ENCODE results near the gene OSBPL10. TPM values are rescaled to one million over a fixed set of nuclear protein-coding genes. Genes with fewer than 3 reads are reported as not detected.

OSBPL10 gene, protein sequence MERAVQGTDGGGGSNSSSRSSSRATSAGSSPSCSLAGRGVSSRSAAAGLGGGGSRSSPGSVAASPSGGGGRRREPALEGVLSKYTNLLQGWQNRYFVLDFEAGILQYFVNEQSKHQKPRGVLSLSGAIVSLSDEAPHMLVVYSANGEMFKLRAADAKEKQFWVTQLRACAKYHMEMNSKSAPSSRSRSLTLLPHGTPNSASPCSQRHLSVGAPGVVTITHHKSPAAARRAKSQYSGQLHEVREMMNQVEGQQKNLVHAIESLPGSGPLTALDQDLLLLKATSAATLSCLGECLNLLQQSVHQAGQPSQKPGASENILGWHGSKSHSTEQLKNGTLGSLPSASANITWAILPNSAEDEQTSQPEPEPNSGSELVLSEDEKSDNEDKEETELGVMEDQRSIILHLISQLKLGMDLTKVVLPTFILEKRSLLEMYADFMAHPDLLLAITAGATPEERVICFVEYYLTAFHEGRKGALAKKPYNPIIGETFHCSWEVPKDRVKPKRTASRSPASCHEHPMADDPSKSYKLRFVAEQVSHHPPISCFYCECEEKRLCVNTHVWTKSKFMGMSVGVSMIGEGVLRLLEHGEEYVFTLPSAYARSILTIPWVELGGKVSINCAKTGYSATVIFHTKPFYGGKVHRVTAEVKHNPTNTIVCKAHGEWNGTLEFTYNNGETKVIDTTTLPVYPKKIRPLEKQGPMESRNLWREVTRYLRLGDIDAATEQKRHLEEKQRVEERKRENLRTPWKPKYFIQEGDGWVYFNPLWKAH
- total RNA-seq: 6.4 TPM
- long read RNA-seq, full-length matches to known transcripts: 18 of 19 reads
- long read RNA-seq, partial matches to known transcripts: 1 of 19 reads
- long read RNA-seq, other reads (novel, unspliced or antisense): 0 of 19 reads

DNA sequence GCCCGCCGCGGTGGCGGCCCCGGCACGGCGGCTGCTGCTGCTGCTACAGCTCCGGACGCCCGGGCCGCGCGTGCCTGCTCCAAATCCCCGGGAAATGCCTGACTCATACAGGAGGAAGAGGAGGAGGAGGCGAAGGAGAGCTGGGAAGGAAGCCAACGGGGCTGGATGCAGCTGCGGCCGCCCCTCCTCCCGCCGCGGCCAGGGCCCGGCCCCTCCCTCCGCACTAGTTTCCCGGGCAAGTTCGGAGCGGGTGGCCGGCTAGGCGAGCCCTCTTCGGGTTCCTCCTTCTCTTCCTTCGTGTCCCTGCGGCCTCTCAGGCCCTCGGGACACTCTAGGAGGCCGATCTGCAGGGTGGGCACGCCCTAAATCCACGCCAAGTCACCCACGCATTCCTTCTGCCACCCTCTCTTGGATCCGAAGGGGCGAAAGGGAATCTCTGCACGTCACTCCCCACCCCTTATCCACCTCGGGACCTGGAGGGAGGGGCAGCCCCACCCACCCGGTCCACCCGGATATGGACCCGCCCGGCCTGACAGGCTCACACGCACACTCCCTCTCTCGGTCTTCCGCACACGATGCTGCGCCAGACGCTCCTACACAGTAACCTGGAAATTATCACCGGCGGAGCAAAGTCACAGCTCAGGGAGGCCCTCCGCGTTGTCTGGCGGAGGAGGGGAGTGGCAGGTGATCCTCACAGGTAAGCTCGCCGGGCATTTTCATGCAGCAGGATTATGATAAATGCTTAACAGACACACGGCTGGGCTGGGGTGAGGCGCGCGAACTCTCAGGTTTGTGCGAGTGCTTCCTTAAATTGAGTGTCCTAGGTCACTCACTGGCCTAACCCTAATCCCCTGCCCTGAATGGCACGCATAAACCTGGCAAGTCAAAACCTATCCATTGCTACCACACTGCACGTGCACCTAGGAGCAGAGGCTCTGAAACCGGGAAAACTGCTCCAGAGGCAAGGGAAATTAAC lies at the start of gene OSBPL10, which contains the start of gene ZNF860:
TSS of gene OSBPL10 (minus strand) at position 57 of the 976 bp plus-strand sequence. CDS start 83 bp downstream, outside the sequence.
TSS of gene ZNF860 (plus strand) at position 545 of the 976 bp plus-strand sequence. CDS start 7,330 bp downstream, outside the sequence.
- TF ChIP-seq, protein P1, sequence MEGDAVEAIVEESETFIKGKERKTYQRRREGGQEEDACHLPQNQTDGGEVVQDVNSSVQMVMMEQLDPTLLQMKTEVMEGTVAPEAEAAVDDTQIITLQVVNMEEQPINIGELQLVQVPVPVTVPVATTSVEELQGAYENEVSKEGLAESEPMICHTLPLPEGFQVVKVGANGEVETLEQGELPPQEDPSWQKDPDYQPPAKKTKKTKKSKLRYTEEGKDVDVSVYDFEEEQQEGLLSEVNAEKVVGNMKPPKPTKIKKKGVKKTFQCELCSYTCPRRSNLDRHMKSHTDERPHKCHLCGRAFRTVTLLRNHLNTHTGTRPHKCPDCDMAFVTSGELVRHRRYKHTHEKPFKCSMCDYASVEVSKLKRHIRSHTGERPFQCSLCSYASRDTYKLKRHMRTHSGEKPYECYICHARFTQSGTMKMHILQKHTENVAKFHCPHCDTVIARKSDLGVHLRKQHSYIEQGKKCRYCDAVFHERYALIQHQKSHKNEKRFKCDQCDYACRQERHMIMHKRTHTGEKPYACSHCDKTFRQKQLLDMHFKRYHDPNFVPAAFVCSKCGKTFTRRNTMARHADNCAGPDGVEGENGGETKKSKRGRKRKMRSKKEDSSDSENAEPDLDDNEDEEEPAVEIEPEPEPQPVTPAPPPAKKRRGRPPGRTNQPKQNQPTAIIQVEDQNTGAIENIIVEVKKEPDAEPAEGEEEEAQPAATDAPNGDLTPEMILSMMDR (IDR thresholded peaks at IDR 0.05; ENCODE audit: borderline replicate concordance): no peak
- Histone ChIP-seq H3K9me3 (replicated peaks) (peaks cover 1% of the 10 kb centered on the region), H3K27ac (replicated peaks) (peak within 1 kb of the TSS; percentile 88), H3K36me3 (no peaks in the 10 kb centered on the region), H3K4me3 (peak within 1 kb of the TSS; percentile 82), H3K27me3 (ENCODE audit: low read depth) (no peaks in the 10 kb centered on the region), H3K4me1 (peaks cover 31% of the 10 kb centered on the region)
- peak; percentile 91 for DNase-seq
- intact Hi-C loops (cut with micrococcal nuclease): no loop called here

GRCh38 chr3:32026593-32026992 lies 45.5 kb upstream of the OSBPL10 start:
- intact Hi-C loops (cut with micrococcal nuclease): no loop called here

DNA sequence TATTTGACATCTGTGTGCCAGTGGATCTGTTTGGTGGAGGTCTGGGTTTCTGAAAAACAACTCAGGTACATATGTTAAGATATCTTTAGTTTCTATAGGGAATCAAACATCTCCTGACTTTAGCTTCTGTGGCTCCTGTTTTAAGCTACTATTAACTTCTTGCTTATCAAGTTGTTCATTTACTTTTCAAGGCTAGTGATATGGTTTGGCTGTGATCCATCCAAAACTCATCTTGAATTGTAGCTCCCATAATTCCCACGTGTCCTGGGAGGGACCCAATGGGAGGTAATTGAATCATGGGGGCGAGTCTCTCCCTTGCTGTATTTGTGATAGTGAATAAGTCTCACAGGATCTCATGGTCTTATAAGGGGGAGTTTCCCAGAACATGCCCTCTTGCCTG lies 41.9 kb upstream of the OSBPL10 start:
- intact Hi-C loops (cut with micrococcal nuclease): no loop called here
- Histone ChIP-seq H3K36me3 (no peaks in the 10 kb centered on the region), H3K27me3 (ENCODE audit: low read depth) (no peaks in the 10 kb centered on the region), H3K27ac (replicated peaks) (no peak overlapping the region), H3K4me3 (no peak overlapping the region), H3K9me3 (replicated peaks) (no peaks in the 10 kb centered on the region), H3K4me1 (no peaks in the 10 kb centered on the region)
- no peak for DNase-seq
- TF ChIP-seq, protein P1 (IDR thresholded peaks at IDR 0.05; ENCODE audit: borderline replicate concordance): no peak

More at GRCh38 chr3:32026593-32026992, 45.5 kb upstream of the OSBPL10 start:
- DNase-seq: no peak
- Histone ChIP-seq H3K9me3 (replicated peaks) (no peaks in the 10 kb centered on the region), H3K4me3 (no peak overlapping the region), H3K36me3 (no peaks in the 10 kb centered on the region), H3K4me1 (no peaks in the 10 kb centered on the region), H3K27ac (replicated peaks) (no peak overlapping the region), H3K27me3 (ENCODE audit: low read depth) (no peaks in the 10 kb centered on the region)
- TF ChIP-seq, protein P1 (IDR thresholded peaks at IDR 0.05; ENCODE audit: borderline replicate concordance): no peak

DNA sequence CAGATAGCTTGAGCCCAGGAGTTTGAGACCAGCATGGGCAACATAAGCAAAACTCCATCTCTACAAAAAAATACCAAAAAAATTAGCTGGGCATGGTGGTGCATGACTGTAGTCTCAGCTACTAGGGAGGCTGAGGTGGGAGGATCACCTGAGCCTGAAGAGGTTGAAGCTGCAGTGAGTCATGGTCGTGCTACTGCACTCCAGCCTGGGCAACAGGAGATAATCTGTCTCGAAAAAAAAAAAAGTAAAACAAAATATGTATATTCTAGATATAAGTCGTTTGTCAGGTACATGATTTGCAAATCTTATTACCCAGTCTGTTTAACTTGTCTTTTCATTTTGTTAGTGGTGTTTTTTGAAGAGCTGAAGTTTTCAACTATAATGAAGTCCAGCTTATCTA lies 40.7 kb upstream of the OSBPL10 start:
- H3K9me3 ChIP-seq (replicated peaks): no peaks in the 10 kb centered on the region
- no peaks in the 10 kb centered on the region for H3K4me1 ChIP-seq
- DNase-seq: no peak
- H3K4me3 ChIP-seq: no peak overlapping the region
- intact Hi-C loops (cut with micrococcal nuclease): no loop called here
- H3K27me3 ChIP-seq (ENCODE audit: low read depth): no peaks in the 10 kb centered on the region
- H3K36me3 ChIP-seq: no peaks in the 10 kb centered on the region
- H3K27ac ChIP-seq (replicated peaks): no peak overlapping the region
- TF ChIP-seq, protein P1 (IDR thresholded peaks at IDR 0.05; ENCODE audit: borderline replicate concordance): no peak

All from left ventricle myocardium inferior (tissue), 1 donor.